ENCODE data around the gene AGMO.

DNA sequence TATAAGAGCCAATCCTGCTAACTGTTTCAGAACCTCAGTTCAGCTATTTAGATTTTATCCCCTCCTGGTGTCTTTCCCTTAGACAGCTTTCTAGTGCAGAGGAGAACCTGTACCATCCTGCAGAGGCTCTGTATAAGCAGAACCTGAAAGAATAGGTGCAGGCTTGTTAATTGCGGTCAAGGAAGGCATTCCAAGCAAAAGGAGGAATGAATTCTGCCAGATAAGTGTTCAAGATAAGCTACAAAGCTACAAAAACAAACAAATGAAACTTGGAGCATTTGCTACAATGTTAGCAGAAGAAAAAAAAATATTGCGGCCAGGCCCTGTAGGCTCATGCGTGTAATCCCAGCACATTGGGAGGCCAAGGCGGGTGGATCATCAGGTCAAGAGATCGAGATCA, 32.6 kb upstream of the AGMO start:
- TF ChIP-seq EZH2 (IDR thresholded peaks at IDR 0.05; ENCODE audit: low read depth, low read length, severe bottlenecking), result no peak
- TF ChIP-seq JUN (IDR thresholded peaks at IDR 0.05; ENCODE audit: low read depth, low read length), result no peak
- TF ChIP-seq KDM1A (IDR thresholded peaks at IDR 0.05; ENCODE audit: borderline replicate concordance, low read length), result no peak
- no peak for TF ChIP-seq NRF1 (IDR thresholded peaks at IDR 0.05; ENCODE audit: low read depth, low read length)
- TF ChIP-seq, protein P1, sequence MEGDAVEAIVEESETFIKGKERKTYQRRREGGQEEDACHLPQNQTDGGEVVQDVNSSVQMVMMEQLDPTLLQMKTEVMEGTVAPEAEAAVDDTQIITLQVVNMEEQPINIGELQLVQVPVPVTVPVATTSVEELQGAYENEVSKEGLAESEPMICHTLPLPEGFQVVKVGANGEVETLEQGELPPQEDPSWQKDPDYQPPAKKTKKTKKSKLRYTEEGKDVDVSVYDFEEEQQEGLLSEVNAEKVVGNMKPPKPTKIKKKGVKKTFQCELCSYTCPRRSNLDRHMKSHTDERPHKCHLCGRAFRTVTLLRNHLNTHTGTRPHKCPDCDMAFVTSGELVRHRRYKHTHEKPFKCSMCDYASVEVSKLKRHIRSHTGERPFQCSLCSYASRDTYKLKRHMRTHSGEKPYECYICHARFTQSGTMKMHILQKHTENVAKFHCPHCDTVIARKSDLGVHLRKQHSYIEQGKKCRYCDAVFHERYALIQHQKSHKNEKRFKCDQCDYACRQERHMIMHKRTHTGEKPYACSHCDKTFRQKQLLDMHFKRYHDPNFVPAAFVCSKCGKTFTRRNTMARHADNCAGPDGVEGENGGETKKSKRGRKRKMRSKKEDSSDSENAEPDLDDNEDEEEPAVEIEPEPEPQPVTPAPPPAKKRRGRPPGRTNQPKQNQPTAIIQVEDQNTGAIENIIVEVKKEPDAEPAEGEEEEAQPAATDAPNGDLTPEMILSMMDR (IDR thresholded peaks at IDR 0.05; ENCODE audit: control extremely low read depth in 1 of 3, insufficient read depth in 1 of 3, low read depth in 1 of 3, low read length in 3 of 3), result no peak
- TF ChIP-seq POLR2A (IDR thresholded peaks at IDR 0.05; ENCODE audit: control extremely low read depth in 1 of 2, low read depth in 2 of 2, low read length in 2 of 2), result no peak
- no peak for TF ChIP-seq YY1 (IDR thresholded peaks at IDR 0.05; ENCODE audit: low read depth, low read length)
- no peak for TF ChIP-seq POLR2AphosphoS5 (IDR thresholded peaks at IDR 0.05; ENCODE audit: low read depth, low read length)
- no peak for TF ChIP-seq KDM4A (IDR thresholded peaks at IDR 0.05; ENCODE audit: low read depth, low read length, severe bottlenecking)
- no peak for TF ChIP-seq RAD21 (IDR thresholded peaks at IDR 0.05 in 1 of 2, conservative IDR thresholded peaks at IDR 0.05 in 1 of 2; ENCODE audit: low read depth in 2 of 2, low read length in 2 of 2)
